ENCODE measurements around the gene CAMKV. TPM values are rescaled to one million over a fixed set of nuclear protein-coding genes. Genes with fewer than 3 reads are reported as not detected.

CAMKV gene
- total and polyA plus RNA-seq, 10 of the 15 experiments (the other 5 are each of a cell fraction or from before 2014, with no cell fraction given): 0.06 to 0.20 TPM; not detected in 8

- no peaks in the 10 kb centered on the region for H3K4me1 ChIP-seq (ENCODE audit: control insufficient read depth, insufficient read depth, low read length)
- intact Hi-C loops (cut with micrococcal nuclease; ENCODE audit: unreplicated experiment) (no loop called here), in situ Hi-C loops (cut with MboI) (no loop called here)
- WGBS (ENCODE audit: insufficient coverage, insufficient replicate concordance, low lambda C conversion rate, missing lambda C conversion rate): 41% methylated on average over 4 of the region's 4 CpGs
- TF ChIP-seq RBBP5 (conservative IDR thresholded peaks at IDR 0.05) (no peak), ATF3 (IDR thresholded peaks at IDR 0.05; ENCODE audit: borderline replicate concordance, extremely low read depth, low read depth, low read length) (no peak), NR2F1 (conservative IDR thresholded peaks at IDR 0.05) (no peak), IKZF2 (IDR thresholded peaks at IDR 0.05) (no peak), NFYB (IDR thresholded peaks at IDR 0.05; ENCODE audit: insufficient read depth, low read depth, low read length) (no peak), PKNOX1 (IDR thresholded peaks at IDR 0.05) (no peak), ZNF384 (IDR thresholded peaks at IDR 0.05; ENCODE audit: borderline replicate concordance, low read depth, low read length) (no peak), BMI1 (IDR thresholded peaks at IDR 0.05; ENCODE audit: borderline replicate concordance) (no peak), JUND (IDR thresholded peaks at IDR 0.05; ENCODE audit: low read depth, low read length) (no peak), ZNF622 (IDR thresholded peaks at IDR 0.05) (no peak), BHLHE40 (IDR thresholded peaks at IDR 0.05; ENCODE audit: borderline replicate concordance in 1 of 2, low read depth in 2 of 2, low read length in 1 of 2) (no peak), KDM1A (IDR thresholded peaks at IDR 0.05; ENCODE audit: borderline replicate concordance) (no peak), ATF2 (IDR thresholded peaks at IDR 0.05; ENCODE audit: low read length) (no peak), NRF1 (conservative IDR thresholded peaks at IDR 0.05; ENCODE audit: low read depth, low read length) (no peak), USF2 (IDR thresholded peaks at IDR 0.05; ENCODE audit: borderline replicate concordance, low read depth, low read length) (no peak), CHD4 (IDR thresholded peaks at IDR 0.05) (no peak), PBX3 (IDR thresholded peaks at IDR 0.05; ENCODE audit: insufficient replicate concordance, low read depth, low read length) (no peak)
- ChIA-PET SMC1A (ENCODE audit: uncharacterized antibody, unreplicated experiment) (no interaction called here), RAD21 (ENCODE audit: unreplicated experiment) (no interaction called here), POLR2A (no interaction called here), CTCF (interaction anchor here (1.3 to 1.4 kb wide), 2 partner anchors 13 to 16 kb away, joined by 3 read pairs; no protein-coding TSS in a partner anchor)
- DNase-seq (ENCODE audit: low read depth, low spot score) (no peak), FAIRE-seq (no peak), ATAC-seq (no peak)
- BruUV-seq (replicated peaks): no TSS peak
- H3K36me3 ChIP-seq (ENCODE audit: control insufficient read depth in 2 of 2, insufficient read depth in 2 of 2, low read length in 1 of 2): no peaks in the 10 kb centered on the region
- no peak overlapping the region for H3K4me2 ChIP-seq (ENCODE audit: control insufficient read depth, insufficient read depth)
- H2AFZ ChIP-seq (ENCODE audit: control insufficient read depth, low read depth, low read length): no peak overlapping the region
- no peak overlapping the region for H3K27ac ChIP-seq (ENCODE audit: control insufficient read depth, insufficient read depth)
- H3K79me2 ChIP-seq (ENCODE audit: control insufficient read depth, insufficient read depth, low read length): no peaks in the 10 kb centered on the region
- peaks cover 0 to 2% of the 10 kb centered on the region in 2 experiments; a peak in 2 of 4 replicates for H3K27me3 ChIP-seq (replicated peaks in 1 of 2; ENCODE audit: control insufficient read depth in 2 of 2, insufficient read depth in 2 of 2, low read length in 1 of 2)
- H3K9me3 ChIP-seq (replicated peaks; ENCODE audit: control insufficient read depth, insufficient read depth, low read length): no peaks in the 10 kb centered on the region
- no peak overlapping the region for H3K4me3 ChIP-seq
- H3K9ac ChIP-seq (ENCODE audit: control insufficient read depth, insufficient read depth, low read length): no peak overlapping the region
- no peaks in the 10 kb centered on the region for H4K20me1 ChIP-seq (ENCODE audit: control insufficient read depth, insufficient read depth)
Observed at GRCh38 chr3:49883998-49884397, 14.3 kb upstream of the CAMKV start.

All from GM12878 (cell line).